Gastrocnemius medialis (tissue), 4 donors: Measurements from ENCODE around the gene PDXDC1. TPM values are rescaled to one million over a fixed set of nuclear protein-coding genes. Genes with fewer than 3 reads are reported as not detected.
"Not testable (repeated sequence)": the region's sequence is repeated elsewhere in the genome, so short reads cannot be mapped to it uniquely, and the experiment has no call there.

ENCODE experiments used
- ATAC-seq, 2 donors: fragments of 150-250 bp; one replicate each; pipeline ENCODE4 v1.9.1; 2016
- DNase-seq, 2 donors: peaks; one replicate each; pipeline ENCODE4 v3.0.0-alpha.2; 2019
- H3K27ac ChIP-seq, 4 donors: fragments of 200-600 bp; sonication (generic); 1 replicate in 1 of 4; 2 replicates in 3 of 4; pipeline ENCODE4 v1.5.1; 2016 to 2018; ENCODE audit warnings: mild to moderate bottlenecking in 2 of 4, moderate library complexity in 1 of 4
- H3K27me3 ChIP-seq, 3 donors: fragments of 200-600 bp; sonication (generic) in 2 of 3; 1 replicate in 1 of 3; 2 replicates in 2 of 3; pipeline versions ENCODE4 v1.5.1 to v1.6.0; 2016 to 2019; ENCODE audit warnings: mild to moderate bottlenecking in 1 of 3, moderate library complexity in 1 of 3
- H3K36me3 ChIP-seq, 2 donors: fragments of 200-600 bp; sonication (generic) in 1 of 2; one replicate each; pipeline ENCODE4 v1.5.1; 2017 to 2018
- H3K4me1 ChIP-seq, 2 donors: fragments of 200-600 bp; sonication (generic) in 1 of 2; one replicate each; pipeline ENCODE4 v1.5.1; 2016 to 2017; ENCODE audit warnings: mild to moderate bottlenecking in 2 of 2
- H3K4me3 ChIP-seq, 4 donors: fragments of 200-600 bp; sonication (generic) in 3 of 4; 1 replicate in 1 of 4; 2 replicates in 3 of 4; pipeline ENCODE4 v1.5.1; 2016 to 2019; ENCODE audit warnings: mild to moderate bottlenecking in 2 of 4
- H3K9me3 ChIP-seq, 3 donors: fragments of 200-600 bp; sonication (generic) in 2 of 3; 1 replicate in 1 of 3; 2 replicates in 2 of 3; pipeline ENCODE4 v1.5.1; 2016 to 2019
- CTCF ChIP-seq, 5 experiments: fragments of 450-650 bp in 3 of 5; fragments of 200-600 bp in 2 of 5; sonication (generic) in 2 of 5; IDR thresholded peaks in 4 of 5; conservative IDR thresholded peaks in 1 of 5; 1 replicate in 4 of 5; 2 replicates in 1 of 5; pipeline ENCODE4 v1.5.1; 2016 to 2019; ENCODE audit warnings: antibody characterized with exemption in 5 of 5, mild to moderate bottlenecking in 3 of 5, moderate library complexity in 3 of 5
- in situ Hi-C, 4 donors: fragments of 200-750 bp; cut with MboI; loops; one replicate each; pipeline versions ENCODE4 v1.15.0 to v1.8.0; 2017; ENCODE audit warnings: low sequenced_read_pairs in 4 of 4
- intact Hi-C: fragments of 100-400 bp; cut with DNase I; formaldehyde crosslinking; loops from one replicate; pipeline ENCODE4 v1.15.1; 2023; ENCODE audit warnings: low total_unique reads
- total RNA-seq, 4 donors: library from RNA; depleted of rRNA; stranded (reverse); fragments of >200 nt; gene quantifications; one replicate each; pipeline versions ENCODE4 v1.1.0 to v1.2.3, GENCODE V29; 2016

Gene PDXDC1
- total RNA-seq, 4 donors from 2014 or later, result 34.3 to 69.0 (median 45.2) TPM

- in situ Hi-C loops, H3K9me3 ChIP-seq, H3K36me3 ChIP-seq, H3K27me3 ChIP-seq, intact Hi-C loops: not testable (repeated sequence)
- DNase-seq, result peak in 1 of 2 donors; percentile 38
- peak in 1 of 5 experiments; percentile 23 for TF ChIP-seq CTCF (IDR thresholded peaks at IDR 0.05 in 4 of 5, conservative IDR thresholded peaks at IDR 0.05 in 1 of 5)
- Histone ChIP-seq H3K27ac (peak overlapping the region; percentile 78 to 94 (median 89)), H3K4me1 (peaks cover 13 to 14% of the 10 kb centered on the region in 2 donors), H3K4me3 (peak overlapping the region; percentile 71 to 93 (median 86))
- peak; percentile 23 to 40 for ATAC-seq
Measured at GRCh38 chr16:14975418-14976194, 780 bp downstream of the PDXDC1 start.

GRCh38 chr16:14976971-14977736, 2.3 kb downstream of the PDXDC1 start:
- peaks cover 13 to 14% of the 10 kb centered on the region in 2 donors for H3K4me1 ChIP-seq
- H3K36me3 ChIP-seq, H3K9me3 ChIP-seq, intact Hi-C loops, H3K4me3 ChIP-seq, H3K27ac ChIP-seq, H3K27me3 ChIP-seq, ATAC-seq, in situ Hi-C loops, DNase-seq: not testable (repeated sequence)

- peaks cover 13 to 14% of the 10 kb centered on the region in 2 donors for H3K4me1 ChIP-seq
- not testable (repeated sequence) for H3K36me3 ChIP-seq
Measured at GRCh38 chr16:14978281-14978680, 3.5 kb downstream of the PDXDC1 start.

GRCh38 chr16:14978908-14979307, 4.1 kb downstream of the PDXDC1 start:
- intact Hi-C loops, H3K36me3 ChIP-seq, H3K27ac ChIP-seq, H3K27me3 ChIP-seq, ATAC-seq, H3K9me3 ChIP-seq, H3K4me3 ChIP-seq, DNase-seq, in situ Hi-C loops: not testable (repeated sequence)
- peaks cover 13 to 14% of the 10 kb centered on the region in 2 donors for H3K4me1 ChIP-seq

More at GRCh38 chr16:14978281-14978680, 3.5 kb downstream of the PDXDC1 start:
- ATAC-seq, H3K27ac ChIP-seq, H3K9me3 ChIP-seq, H3K27me3 ChIP-seq, in situ Hi-C loops, intact Hi-C loops, DNase-seq, H3K4me3 ChIP-seq: not testable (repeated sequence)

GRCh38 chr16:14981234-14981633, 6.4 kb downstream of the PDXDC1 start:
- H3K4me1 ChIP-seq, H3K27me3 ChIP-seq, H3K27ac ChIP-seq, ATAC-seq, H3K36me3 ChIP-seq, DNase-seq, intact Hi-C loops, in situ Hi-C loops, H3K4me3 ChIP-seq, H3K9me3 ChIP-seq: not testable (repeated sequence)

GRCh38 chr16:14982521-14982920, 7.7 kb downstream of the PDXDC1 start:
- ATAC-seq, result peak in 1 of 2 donors; percentile 45
- DNase-seq, H3K4me1 ChIP-seq, H3K27me3 ChIP-seq, in situ Hi-C loops, H3K4me3 ChIP-seq, H3K27ac ChIP-seq, H3K9me3 ChIP-seq, intact Hi-C loops, H3K36me3 ChIP-seq: not testable (repeated sequence)

- H3K27me3 ChIP-seq, H3K4me3 ChIP-seq, H3K4me1 ChIP-seq, ATAC-seq, in situ Hi-C loops, H3K27ac ChIP-seq, intact Hi-C loops, H3K9me3 ChIP-seq, H3K36me3 ChIP-seq, DNase-seq: not testable (repeated sequence)
Measured at GRCh38 chr16:14988092-14988491, 13.3 kb downstream of the PDXDC1 start.

- ATAC-seq, in situ Hi-C loops, H3K36me3 ChIP-seq, H3K9me3 ChIP-seq, H3K27me3 ChIP-seq, H3K4me1 ChIP-seq, H3K4me3 ChIP-seq, intact Hi-C loops, DNase-seq, H3K27ac ChIP-seq: not testable (repeated sequence)
Measured at GRCh38 chr16:14988661-14989191, 13.9 kb downstream of the PDXDC1 start.

GRCh38 chr16:14989291-14990281, 14.8 kb downstream of the PDXDC1 start:
- DNase-seq, H3K9me3 ChIP-seq, H3K27me3 ChIP-seq, H3K4me1 ChIP-seq, intact Hi-C loops, H3K27ac ChIP-seq, H3K36me3 ChIP-seq, in situ Hi-C loops: not testable (repeated sequence)
- H3K4me3 ChIP-seq, result peak overlapping the region in 3 of 4 donors; percentile 12 to 18 (median 15)
- peak; percentile 27 to 38 for ATAC-seq
